ENCODE results near the gene LRIG3. TPM values are rescaled to one million over a fixed set of nuclear protein-coding genes. Genes with fewer than 3 reads are reported as not detected.

Gene LRIG3
- total and polyA plus RNA-seq, 2 of the 8 experiments (the other 6 are each of a cell fraction or from before 2014, with no cell fraction given) = 6.5 to 9.1 TPM

GRCh38 chr12:58895053-58895452 lies 25.3 kb downstream of the LRIG3 start (continued):
- no peak for TF ChIP-seq CHD7 (IDR thresholded peaks at IDR 0.05; ENCODE audit: insufficient replicate concordance, low read length)
- TF ChIP-seq EP300 (IDR thresholded peaks at IDR 0.05; ENCODE audit: borderline replicate concordance in 1 of 2, low read depth in 2 of 2, low read length in 2 of 2) = no peak
